ENCODE results near the gene ATL3. TPM values are rescaled to one million over a fixed set of nuclear protein-coding genes. Genes with fewer than 3 reads are reported as not detected.
"Not testable (repeated sequence)": the region's sequence is repeated elsewhere in the genome, so short reads cannot be mapped to it uniquely, and the experiment has no call there.

The ATL3 gene
- polyA plus RNA-seq, 1 donor from 2014 or later, result 4.0 TPM

- H3K27me3 ChIP-seq (ENCODE audit: insufficient read depth, low read depth, low read length); H3K27ac ChIP-seq (ENCODE audit: low read length); H4K20me1 ChIP-seq (ENCODE audit: insufficient read depth); H3K9ac ChIP-seq (ENCODE audit: low read length); H3K4me2 ChIP-seq (ENCODE audit: low read length); H3K9me3 ChIP-seq (ENCODE audit: low read length); H3K9me2 ChIP-seq (ENCODE audit: insufficient read depth, low read length); H3K36me3 ChIP-seq (ENCODE audit: insufficient read depth, low read length); H3K4me3 ChIP-seq (ENCODE audit: low read length); H3F3A ChIP-seq (ENCODE audit: insufficient read depth, low read length, poor library complexity, severe bottlenecking); H3K79me2 ChIP-seq (replicated peaks; ENCODE audit: insufficient read depth, low read length); H2AFZ ChIP-seq (ENCODE audit: low read depth, low read length): not testable (repeated sequence)
Observed at GRCh38 chr11:63602290-63603179, 68.6 kb downstream of the ATL3 start.

GRCh38 chr11:63599211-63600122 is 71.7 kb downstream of the ATL3 start:
- Histone ChIP-seq H3K27ac (ENCODE audit: low read length) (no peak overlapping the region), H3F3A (ENCODE audit: insufficient read depth, low read length, poor library complexity, severe bottlenecking) (no peaks in the 10 kb centered on the region), H3K79me2 (replicated peaks; ENCODE audit: insufficient read depth, low read length) (no peaks in the 10 kb centered on the region), H3K27me3 (ENCODE audit: insufficient read depth, low read depth, low read length) (no peaks in the 10 kb centered on the region), H3K4me2 (ENCODE audit: low read length) (no peak overlapping the region), H3K9me2 (ENCODE audit: insufficient read depth, low read length) (no peaks in the 10 kb centered on the region), H3K36me3 (ENCODE audit: insufficient read depth, low read length) (no peaks in the 10 kb centered on the region), H3K9me3 (ENCODE audit: low read length) (no peaks in the 10 kb centered on the region), H3K9ac (ENCODE audit: low read length) (no peak overlapping the region), H2AFZ (ENCODE audit: low read depth, low read length) (no peak overlapping the region), H3K4me3 (ENCODE audit: low read length) (no peak overlapping the region), H4K20me1 (ENCODE audit: insufficient read depth) (no peaks in the 10 kb centered on the region)
- TF ChIP-seq MXI1 (conservative IDR thresholded peaks at IDR 0.05; ENCODE audit: poor library complexity, severe bottlenecking) (no peak), EP300 (conservative IDR thresholded peaks at IDR 0.05; ENCODE audit: poor library complexity, severe bottlenecking) (no peak), RAD21 (conservative IDR thresholded peaks at IDR 0.05) (no peak), CTCF (IDR thresholded peaks at IDR 0.05; ENCODE audit: poor library complexity, severe bottlenecking) (no peak), POLR2AphosphoS5 (IDR thresholded peaks at IDR 0.05) (no peak), SMC3 (conservative IDR thresholded peaks at IDR 0.05; ENCODE audit: poor library complexity) (no peak), EZH2 (IDR thresholded peaks at IDR 0.05; ENCODE audit: borderline replicate concordance, insufficient read depth, low read length, poor library complexity, severe bottlenecking) (no peak), TAF1 (IDR thresholded peaks at IDR 0.05; ENCODE audit: low read depth) (no peak), REST (IDR thresholded peaks at IDR 0.05; ENCODE audit: borderline replicate concordance) (no peak)

Data from neural cell (in vitro differentiated cells).